SK-N-MC (cell line): ENCODE results near the gene RALA.

Experiments used
- EZH2 ChIP-seq: fragments of 200-600 bp; sonication (generic); IDR thresholded peaks from one replicate; pipeline ENCODE4 v1.6.1; 2017; ENCODE audit warnings: antibody characterized with exemption
- FOXP2 ChIP-seq: optimal IDR thresholded peaks from 2 replicates; pipeline ENCODE3; 2011; ENCODE audit warnings: mild to moderate bottlenecking, moderate library complexity; ENCODE audit not compliant: insufficient read depth; ENCODE audit errors: extremely low read length, control extremely low read depth
- POLR2AphosphoS5 ChIP-seq: IDR thresholded peaks from 2 replicates; pipeline ENCODE4 v1.6.1; 2012; ENCODE audit warnings: mild to moderate bottlenecking, low read depth, low read length, borderline replicate concordance

DNA sequence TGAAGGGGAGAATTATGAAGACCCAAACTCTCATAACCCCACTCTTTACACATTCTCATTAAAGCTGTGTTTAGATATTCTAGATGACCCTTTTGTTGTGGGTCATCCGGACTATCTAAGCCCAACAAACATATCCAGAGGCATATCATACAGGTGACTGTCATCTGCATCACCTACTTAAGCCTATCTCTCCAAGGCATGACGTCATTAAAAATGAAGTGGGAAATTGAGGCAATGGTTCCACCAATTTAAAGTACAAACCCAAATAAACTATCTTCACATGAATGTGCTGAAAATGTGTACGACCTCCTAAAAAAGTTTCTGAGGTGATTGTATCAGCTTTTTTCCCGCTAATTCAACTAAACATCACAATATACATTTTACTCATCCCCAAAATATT, 4.5 kb upstream of the RALA start:
- TF ChIP-seq FOXP2 (no peak), EZH2 (no peak), POLR2AphosphoS5 (no peak)
